HG03095 (cell line): ENCODE measurements around the gene SAMSN1.
"Not testable (repeated sequence)": the region's sequence is repeated elsewhere in the genome, so short reads cannot be mapped to it uniquely, and the experiment has no call there.

Source experiments
- ATAC-seq: cut with Tn5 transposase; IDR thresholded peaks from one replicate; pipeline ENCODE4 v1.9.1; 2021; ENCODE audit warnings: moderate library complexity; ENCODE audit not compliant: unreplicated experiment

SAMSN1 gene

GRCh38 chr21:14567331-14568279, 21.5 kb upstream of the SAMSN1 start:
- ATAC-seq, result peak; percentile 55

- ATAC-seq, result no peak
Measured at GRCh38 chr21:14566894-14567293, 20.8 kb upstream of the SAMSN1 start.

- ATAC-seq, result no peak
Measured at GRCh38 chr21:14562959-14563358, 16.8 kb upstream of the SAMSN1 start.

GRCh38 chr21:14560555-14560954, 14.4 kb upstream of the SAMSN1 start:
- ATAC-seq, result no peak

- no peak for ATAC-seq
Measured at GRCh38 chr21:14560139-14560538, 14.0 kb upstream of the SAMSN1 start.

GRCh38 chr21:14559102-14559501, 13.0 kb upstream of the SAMSN1 start:
- peak; percentile 37 for ATAC-seq

- peak; percentile 55 for ATAC-seq
Measured at GRCh38 chr21:14557413-14557812, 11.3 kb upstream of the SAMSN1 start.

GRCh38 chr21:14554948-14555347, 8.8 kb upstream of the SAMSN1 start:
- ATAC-seq, result no peak

GRCh38 chr21:14553422-14553821, 7.3 kb upstream of the SAMSN1 start:
- no peak for ATAC-seq

- ATAC-seq, result no peak
Measured at GRCh38 chr21:14551741-14552140, 5.6 kb upstream of the SAMSN1 start.

- ATAC-seq, result no peak
Measured at GRCh38 chr21:14550135-14550534, 4.0 kb upstream of the SAMSN1 start.

- no peak for ATAC-seq
Measured at GRCh38 chr21:14548779-14549178, 2.7 kb upstream of the SAMSN1 start.

- peak; percentile 32 for ATAC-seq
Measured at GRCh38 chr21:14547834-14548513, 1.9 kb upstream of the SAMSN1 start.

GRCh38 chr21:14546719-14547118, 604 bp upstream of the SAMSN1 start:
- ATAC-seq, result not testable (repeated sequence)

GRCh38 chr21:14543983-14544382, 2.1 kb downstream of the SAMSN1 start:
- ATAC-seq, result no peak

GRCh38 chr21:14542638-14543037, 3.5 kb downstream of the SAMSN1 start:
- no peak for ATAC-seq

GRCh38 chr21:14541841-14542490, 4.1 kb downstream of the SAMSN1 start:
- ATAC-seq, result no peak

GRCh38 chr21:14538483-14538882, 7.6 kb downstream of the SAMSN1 start:
- ATAC-seq, result no peak

GRCh38 chr21:14536929-14537328, 9.2 kb downstream of the SAMSN1 start:
- no peak for ATAC-seq

- ATAC-seq, result no peak
Measured at GRCh38 chr21:14535702-14536101, 10.4 kb downstream of the SAMSN1 start.
